ENCODE data around the gene ETV6.

The ETV6 gene

DNA sequence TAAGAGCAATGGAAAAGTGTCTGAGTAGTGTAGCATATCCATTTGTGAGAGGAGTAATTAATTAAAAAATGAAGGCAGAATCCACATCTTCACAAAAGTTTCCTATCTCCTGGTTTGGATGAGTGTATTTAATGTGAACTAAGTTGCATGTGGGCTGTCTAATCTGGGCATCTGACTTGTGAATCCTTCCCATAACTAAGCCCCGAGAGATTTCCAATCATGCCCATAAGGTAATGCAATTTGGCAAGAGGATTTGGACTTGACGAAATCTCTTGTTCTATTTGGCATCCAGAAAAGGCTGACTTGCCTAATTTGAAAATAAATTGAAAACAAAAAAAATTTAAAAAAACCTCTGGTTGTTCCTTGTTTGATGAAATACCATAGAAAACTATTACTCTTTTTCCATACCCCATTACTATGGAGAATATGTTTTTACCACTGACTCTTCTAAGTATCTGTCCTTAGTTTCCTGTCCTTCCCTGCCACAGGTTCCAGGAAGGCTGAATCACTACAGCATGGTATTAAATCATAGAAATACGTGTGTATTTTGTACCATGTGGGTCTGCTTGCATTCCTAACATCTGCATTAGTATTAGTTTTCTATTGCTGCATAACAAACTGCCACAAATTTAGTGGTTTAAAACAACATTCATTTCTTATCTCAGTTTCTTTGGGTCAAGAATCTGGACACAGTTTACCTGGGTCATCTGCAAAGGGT, 48.4 kb downstream of the ETV6 start:
- no peak for DNase-seq

DNA sequence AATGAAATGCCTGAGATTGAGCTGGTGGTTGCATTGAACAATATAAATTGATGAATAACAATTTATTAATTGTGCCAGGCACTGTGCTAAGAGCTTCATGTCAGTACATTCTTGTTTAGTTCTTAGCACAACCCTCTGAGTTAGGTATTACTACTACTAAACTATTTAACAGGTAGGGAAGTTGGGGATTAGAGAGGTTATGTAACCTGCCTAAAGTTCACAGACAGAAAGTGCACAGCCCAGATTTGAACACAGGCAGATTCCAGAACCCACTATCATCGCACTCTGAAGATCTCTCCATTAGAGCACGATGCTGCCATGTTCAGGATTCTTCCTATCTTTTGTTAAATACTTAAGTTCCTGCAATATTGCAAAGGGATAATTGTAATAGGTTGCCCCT, 49.3 kb downstream of the ETV6 start:
- DNase-seq = no peak

DNA sequence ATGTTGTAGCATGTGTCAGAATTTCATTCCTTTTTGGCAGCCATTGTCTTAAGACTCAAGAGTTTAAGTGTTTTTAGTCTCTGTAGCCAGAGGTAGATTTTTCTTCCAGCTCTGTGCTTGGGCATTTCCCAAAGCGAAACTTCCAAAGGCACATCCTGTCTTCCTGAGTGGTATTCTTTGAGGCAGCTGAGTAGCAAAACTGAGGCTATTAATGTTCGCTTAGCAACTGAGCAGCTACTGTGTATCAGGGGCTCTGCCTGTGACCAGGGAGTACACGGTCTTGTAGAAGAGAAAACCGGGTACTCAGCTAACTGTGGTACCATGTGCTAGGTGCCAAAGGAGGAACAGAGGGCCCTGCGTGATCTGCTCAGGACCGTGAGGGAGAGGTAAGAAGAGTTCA, 52.0 kb downstream of the ETV6 start:
- DNase-seq = no peak

DNA sequence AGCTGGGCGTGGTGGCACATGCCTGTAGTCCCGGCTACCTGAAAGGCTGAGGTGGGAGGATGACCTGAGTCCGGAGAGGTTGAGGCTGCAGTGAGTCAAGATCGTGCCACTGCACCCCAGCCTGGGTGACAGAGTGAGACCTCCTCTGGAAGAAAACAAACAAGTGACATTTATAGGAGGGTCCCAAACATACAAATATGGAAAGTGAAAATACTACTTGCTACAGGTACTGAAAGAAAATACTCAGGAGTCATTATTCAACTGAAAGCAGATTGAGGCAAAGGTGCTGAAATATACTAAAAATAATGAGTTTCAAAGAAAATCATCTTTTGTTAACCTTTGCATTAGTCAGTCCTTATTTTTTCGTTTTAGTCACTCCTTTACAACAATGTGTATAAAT, 53.5 kb downstream of the ETV6 start:
- no peak for DNase-seq

DNA sequence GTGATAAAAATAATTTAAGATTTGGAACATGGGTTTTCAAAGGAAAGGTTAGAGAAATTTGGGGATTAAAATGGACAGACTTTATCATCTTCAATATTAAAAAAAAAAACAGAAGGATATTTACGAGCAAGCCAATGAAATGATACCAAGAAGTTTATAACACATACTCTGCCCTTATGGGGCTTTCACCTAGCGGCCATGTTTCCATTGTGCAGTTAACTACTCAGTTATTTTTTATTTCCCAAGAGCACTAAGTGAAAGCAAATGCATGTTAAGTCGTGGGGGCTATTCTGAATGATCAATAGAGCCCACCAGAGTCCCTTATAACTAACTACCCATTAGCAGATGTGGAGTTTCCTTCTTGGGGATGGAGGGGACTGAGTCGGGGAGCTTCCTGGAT, 53.9 kb downstream of the ETV6 start:
- no peak for DNase-seq

DNA sequence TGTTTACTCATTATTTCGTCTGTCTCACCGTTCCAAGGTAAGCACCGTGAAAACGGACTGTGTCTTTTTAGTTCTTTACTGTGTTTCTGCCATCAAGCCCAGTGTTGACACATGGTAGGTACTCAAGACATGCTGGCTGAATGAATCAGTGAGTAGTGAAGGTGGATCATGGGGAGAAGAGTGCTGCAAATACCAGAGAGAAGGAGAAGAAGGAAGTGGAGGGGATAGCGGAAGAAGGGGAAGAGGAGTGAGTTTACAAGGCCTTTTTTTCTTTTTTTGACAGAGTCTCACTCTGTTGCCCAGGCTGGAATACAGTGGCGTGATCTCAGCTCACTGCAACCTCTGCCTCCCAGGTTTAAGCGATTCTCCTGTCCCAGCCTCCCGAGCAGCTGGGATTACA, 54.6 kb downstream of the ETV6 start:
- DNase-seq = no peak

DNA sequence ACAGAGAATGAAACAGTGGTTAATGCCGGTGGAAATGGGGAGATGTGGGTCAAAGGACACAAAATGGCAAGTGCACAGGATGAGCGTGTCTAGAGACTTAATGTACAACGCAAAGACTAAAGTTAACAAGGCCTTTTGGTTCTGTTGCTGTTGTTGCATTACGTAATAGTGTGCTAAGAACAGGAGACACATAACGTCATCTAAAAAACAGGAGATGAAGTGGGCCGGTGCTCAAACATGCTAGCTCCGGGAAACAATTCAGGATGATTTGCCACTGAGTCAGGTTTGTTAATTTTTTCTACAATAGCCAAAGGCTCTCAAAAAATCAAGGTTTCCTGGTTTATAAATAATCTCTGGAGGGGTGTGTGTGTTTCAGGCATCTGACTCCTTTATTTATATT, 55.5 kb downstream of the ETV6 start:
- no peak for DNase-seq

DNA sequence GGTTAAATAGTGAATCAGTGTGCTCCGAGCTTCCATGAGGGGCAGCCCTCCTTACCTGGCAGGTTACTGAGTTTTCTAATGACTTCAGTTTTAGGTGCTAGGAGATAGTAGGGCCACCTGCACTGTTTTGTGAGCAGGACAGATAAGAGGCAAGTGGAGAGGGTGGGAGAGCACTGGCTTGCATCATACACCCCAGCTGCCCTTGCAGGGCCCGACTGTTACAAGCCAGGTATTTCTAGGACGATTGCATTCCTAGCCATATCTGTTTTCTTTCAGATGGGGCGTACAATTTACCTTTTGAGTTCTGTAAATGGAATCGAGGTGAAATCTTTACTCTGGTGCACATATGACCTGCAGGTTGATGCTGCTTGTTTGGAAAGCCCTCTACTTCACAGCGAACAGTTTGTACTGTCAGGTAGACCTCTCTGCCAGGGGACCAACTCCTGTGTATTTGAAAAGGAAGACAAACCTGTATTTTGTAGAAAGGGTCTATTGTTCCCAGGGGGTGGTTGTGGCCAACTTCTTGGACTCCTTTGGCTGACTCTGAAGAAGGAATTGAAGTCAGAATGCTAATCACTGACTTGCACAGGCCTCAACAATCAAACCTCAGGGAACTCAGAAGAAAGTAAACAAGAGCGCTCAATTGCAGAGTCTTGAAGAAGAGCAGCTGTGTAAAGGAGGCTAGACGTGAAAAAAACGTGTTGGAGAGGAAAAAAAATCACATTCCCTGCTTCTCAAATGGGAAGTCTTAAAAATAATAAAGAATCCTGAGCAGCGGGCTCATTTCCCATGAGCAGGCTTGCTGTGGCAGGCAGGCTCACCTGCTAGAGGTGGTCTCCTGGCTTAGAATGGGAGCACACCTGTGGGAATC, 57.3 kb downstream of the ETV6 start:
- DNase-seq = peak; percentile 28

DNA sequence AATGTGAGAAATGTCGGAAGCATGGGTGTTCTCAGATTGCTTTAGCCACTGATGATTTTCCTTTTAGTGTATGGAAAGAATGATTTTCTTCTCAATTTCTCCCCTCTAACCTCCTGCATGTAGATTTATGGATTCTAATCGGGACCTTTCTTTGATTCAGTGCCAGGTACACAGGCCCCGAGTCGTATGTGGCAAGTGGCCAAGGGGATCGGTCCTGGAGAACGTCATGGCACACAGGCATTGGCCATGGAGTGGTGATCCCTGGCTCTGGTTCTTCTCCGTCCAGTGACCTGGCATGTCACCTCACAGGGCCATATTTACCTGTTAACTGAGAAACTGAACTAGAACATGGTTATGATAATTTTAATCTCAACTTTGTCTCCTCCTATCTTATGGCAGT, 58.1 kb downstream of the ETV6 start:
- DNase-seq = peak; percentile 31

DNA sequence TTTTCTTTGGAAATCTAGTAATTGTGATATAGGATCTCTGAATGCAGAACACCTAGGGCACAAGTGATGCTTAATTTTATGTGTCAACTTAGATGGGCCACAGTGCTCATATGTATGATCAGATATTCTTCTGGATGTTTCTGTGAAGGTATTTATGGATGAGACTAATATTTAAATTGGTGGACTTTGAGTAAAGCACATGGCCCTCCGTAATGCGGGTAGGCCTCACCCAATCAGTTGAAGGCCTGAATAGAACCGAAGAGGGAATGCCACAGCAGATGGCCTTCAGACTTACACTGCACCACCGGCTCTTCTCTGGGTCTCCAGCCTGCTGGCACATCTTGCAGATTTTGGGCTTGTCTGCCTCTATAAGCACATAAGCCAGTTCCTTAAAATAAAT, 60.0 kb downstream of the ETV6 start:
- DNase-seq = no peak

DNA sequence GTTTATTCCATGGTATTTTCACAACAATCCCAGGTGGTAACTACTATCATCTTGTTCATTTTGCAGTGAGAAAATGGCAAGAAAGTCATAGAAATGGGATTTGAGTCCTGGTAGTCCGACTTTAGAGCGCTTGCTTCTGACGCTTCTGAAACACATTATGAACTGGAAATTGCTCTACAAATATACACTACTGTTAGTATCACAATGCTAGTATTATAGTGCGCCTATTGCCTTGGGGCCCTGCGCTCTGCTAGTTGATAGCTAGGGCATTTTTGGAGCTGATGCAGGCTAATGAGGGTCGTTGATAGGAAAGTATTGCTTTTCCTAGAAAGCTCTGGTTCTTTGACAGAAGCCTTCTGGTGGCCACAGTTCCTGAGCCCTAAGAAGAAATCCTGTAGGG, 61.0 kb downstream of the ETV6 start:
- no peak for DNase-seq

DNA sequence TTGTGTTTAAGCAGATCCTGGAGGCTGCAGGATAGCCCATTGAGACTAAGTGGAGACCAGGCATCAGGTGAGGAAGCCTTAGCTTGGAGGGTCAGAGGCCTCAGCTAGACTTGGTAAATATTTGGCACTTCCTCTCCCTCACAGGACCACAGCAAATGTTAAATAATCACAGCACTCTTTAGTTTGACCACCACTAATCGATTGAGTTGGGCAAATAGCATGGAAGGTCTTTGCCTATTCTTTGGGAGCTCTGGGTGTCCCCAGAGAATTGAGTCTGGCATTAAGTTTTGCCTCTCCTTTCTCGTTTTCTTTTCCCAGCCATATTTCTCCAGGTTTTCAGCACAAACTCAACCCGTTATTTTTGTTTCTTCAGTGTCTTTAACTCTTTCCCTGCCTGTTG, 61.4 kb downstream of the ETV6 start:
- DNase-seq = no peak

DNA sequence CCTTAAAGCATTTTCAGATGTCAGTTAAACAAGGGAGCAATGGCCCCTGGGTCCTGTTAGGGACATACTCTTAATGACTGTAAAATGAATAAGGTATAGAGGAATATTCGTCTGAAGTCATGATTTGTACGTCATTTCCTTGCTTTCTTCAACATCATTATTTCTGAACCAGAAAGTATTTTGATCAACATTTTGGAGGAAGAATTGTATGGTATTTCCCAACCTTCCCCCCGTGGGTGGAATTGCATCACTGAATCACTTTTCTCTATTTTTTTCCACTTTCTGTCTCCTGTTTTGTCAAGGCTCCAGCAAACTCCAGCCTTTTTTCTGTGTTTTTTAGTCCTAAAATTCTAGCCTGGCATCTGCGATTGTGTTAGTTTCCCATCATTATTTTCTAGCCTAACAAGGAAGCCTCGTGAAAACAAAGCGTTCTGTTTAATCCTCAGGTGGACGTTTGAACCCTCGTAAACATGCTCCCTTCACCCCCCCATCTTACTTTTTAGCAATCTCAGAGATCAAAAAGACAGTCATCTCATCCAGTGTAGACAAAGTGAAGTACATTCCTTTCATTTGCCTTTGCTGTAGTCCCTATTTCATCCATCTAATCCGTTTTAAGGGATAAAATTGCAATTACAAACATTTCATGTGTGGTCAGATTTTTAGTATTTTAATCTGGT, 62.3 kb downstream of the ETV6 start:
- DNase-seq = no peak

DNA sequence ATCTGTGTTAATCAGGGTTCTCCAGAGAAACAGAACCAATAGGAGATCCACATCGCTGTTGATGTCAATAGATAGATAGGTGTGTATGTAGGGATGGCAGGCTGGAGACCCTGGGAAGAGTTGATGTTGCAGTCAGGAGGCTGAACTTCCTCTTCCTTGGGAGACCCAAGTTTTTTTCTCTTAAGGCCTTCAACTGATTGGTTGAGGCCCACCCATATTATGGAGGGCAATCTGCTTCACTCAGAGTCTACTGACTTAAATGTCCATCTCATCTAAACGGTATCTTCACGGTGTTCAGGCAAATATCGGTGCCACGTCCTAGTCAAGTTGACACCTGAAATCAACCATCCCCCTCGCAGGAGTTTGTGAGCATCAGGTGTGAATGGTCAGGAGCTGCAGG, 63.0 kb downstream of the ETV6 start:
- no peak for DNase-seq

DNA sequence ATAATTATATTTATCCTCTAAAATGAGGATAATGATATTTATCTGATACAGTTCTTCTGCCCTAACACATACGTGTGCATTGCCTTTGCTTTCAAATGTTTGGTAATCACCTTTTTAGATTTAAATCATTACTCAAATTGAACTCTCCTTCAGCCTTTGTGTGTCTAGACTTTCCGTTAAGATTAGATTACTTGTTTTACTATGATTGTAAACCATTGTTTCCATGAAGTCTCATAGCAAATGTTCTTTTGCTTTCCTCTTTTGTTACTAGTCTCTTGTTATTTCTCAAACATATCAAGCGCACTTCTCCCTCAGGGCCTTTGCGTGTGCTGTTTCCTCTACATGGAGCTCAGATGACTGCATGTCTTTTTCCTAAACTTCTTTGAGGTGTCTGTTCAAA, 63.7 kb downstream of the ETV6 start:
- no peak for DNase-seq

DNA sequence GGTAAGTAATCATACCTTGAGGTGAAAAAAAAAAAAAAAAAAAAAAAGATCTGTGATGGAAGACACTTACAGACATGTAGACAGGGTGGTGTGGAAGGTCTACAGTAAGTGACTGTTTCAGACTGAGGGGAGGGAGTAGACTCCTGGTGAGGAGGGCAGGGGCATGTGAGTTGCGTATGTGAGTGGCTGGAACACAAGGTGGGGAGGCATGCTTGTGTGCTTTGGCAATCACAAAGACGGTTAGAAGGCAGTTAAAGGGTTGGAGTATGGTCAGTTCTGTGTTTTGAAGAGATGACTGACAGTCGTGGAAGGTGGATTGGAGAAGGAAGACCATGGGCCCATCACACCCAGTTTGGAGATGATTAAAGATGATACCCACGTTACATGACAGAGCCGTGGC, 65.2 kb downstream of the ETV6 start:
- no peak for DNase-seq

DNA sequence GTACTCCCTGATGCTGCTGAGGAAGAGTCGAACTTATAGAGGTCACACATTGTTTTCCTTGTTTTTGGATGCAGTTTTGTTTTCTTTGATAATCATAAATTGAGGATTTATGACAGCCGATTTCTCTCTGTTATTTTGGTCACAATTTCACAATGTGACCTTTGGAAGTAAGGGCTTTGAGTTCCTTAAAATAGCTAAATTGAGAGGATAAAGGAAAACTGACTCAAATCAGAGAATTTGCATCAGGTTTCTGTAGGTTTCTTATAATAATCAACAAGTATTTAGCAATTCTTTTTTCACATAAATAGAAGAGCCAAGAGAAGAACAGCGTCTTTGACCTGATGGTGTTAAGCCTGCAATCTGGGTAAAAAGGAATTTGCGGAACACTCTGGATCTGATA, 66.1 kb downstream of the ETV6 start:
- DNase-seq = no peak

DNA sequence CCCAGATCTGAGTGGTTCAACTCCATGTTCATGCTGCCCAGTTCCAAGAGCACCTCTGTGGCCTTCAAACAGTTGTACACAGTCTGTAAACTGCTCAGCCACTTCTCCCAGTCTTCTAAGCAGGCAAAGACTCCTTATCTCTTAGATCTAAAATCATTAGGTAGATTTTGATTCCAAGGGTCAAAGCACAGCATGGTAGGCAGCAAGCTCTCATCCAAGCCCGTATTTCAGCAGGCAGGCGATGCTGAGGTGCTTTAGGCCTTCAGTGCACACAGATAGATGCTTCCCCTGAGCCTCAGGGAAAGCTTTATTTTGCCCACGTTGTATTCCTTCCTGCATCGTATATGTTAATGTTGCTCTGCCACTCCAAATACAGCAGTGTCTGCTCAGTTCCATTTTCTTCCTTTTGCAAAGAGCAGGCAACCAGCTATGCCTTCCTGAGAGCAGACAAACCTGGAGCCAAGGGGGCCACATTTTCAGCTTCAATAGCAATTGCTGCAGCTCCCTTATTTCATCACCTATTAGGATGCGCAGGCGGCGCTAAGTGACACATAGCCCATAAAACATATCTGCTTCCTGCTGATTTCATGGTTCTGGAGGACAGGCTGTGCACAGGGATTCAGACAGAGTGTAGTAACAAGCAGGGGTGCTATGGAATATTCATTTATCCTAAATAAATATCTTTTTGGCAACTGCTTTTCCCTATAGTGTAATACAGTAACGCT, 67.5 kb downstream of the ETV6 start:
- DNase-seq = no peak

DNA sequence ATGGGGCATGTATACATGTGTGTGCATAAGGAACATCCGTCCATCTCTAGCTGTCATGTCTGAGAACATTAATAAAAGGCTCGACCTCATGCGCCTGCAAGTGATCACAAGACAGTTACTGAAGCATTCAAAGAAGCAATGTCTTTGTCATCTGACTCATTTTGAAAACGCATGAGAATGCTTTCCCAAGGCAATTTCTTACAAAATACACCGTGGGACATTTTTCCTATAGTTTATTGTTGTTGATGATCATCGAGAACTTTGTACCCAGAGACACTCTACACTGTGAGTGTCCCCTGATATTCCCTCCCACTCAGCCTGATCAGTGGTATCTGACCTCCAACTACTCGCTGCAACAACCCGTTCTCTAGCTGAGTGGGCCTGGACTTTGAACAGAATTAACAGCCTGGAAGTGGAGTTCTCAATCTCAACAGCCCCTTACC, 68.1 kb downstream of the ETV6 start:
- DNase-seq = no peak

DNA sequence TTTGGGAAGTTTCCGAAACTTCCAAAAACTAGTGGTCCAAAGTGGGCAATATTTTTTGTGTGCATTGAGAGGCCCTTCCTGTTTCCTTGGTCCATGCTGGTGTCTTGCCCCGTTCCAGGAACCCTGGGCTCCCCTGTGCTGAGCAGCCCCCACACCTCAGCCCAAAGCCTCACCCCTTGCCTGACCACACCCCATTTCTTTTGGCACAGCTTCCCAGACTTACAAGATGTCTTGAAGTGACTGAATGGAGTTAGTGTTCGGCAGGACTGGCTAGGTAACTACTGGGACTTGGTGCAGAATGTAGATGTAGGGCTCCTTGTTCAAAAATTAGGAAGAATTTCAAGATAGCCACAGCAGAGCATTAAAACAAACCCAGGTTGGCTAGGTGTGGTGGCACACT, 68.6 kb downstream of the ETV6 start:
- DNase-seq = no peak

DNA sequence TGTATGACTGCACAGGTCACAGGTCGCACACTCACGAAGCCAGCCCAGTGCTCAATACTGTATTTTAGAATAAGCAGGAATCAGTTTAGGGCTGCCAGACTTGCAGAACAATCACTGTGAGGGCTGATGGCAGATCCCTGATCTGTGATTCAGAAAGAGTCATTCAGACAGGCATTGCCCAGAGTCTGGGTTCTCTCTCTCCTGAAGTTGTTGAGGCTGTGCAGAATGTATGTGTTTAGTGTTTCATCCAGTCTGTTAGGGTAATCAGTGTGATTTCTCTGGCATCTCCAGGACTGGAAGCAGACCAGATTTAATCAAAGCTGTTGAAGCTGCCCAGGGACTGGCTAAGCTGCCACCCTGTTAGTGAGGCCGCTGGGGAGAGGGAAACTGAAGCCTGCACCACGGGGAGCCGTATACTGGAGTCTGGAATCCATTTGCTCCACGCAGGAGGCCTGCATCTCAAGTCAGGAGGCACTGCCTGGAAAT, 69.3 kb downstream of the ETV6 start:
- no peak for DNase-seq

DNA sequence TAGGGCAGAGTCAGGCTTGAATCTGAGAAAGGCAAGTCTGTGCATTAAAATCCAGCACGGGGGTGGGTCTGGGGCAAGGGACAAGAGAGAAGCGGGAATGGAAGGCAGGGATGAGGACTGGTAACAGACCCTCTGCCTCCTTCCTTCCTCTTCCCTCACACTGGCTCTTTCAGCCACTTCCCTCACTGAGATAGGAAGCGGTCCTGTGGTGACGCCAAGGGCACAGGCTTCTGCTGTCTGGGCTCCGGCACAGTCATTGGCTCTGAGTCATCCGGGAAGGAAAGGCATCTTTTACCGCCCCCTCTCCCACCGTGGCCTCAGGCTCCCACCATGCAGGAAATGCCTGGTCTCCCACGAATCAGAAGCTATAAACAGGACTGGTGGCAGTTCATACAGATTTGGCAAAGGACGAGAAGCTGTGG, 70.2 kb downstream of the ETV6 start:
- no peak for DNase-seq

DNA sequence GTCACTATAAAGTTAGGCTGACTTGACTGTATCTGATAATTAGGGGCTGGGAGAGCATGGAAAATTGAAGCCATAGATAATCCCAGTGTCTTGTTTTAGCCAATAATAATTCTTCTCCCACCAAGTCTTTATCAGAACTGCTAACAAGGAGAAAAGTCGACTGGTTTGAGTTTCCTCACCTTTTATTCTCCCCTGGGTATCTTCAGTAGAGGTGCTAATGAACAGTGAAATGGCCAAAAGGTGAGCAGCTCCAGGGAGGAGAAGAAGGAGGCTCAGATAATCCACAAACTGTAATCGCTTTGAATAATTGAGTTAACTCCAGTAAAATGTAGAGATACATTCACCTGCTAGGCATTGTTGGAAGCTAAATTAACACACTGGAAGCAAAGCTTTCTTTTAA, 72.6 kb downstream of the ETV6 start:
- no peak for DNase-seq

All from NCI-H510A (cell line).